Testis (tissue), 3 donors: ENCODE measurements around the gene GTPBP2. TPM values are rescaled to one million over a fixed set of nuclear protein-coding genes. Genes with fewer than 3 reads are reported as not detected.
"Not testable (repeated sequence)": the region's sequence is repeated elsewhere in the genome, so short reads cannot be mapped to it uniquely, and the experiment has no call there.

Experiments used
- DNase-seq: peaks from one replicate; pipeline ENCODE4 v3.0.0-alpha.2; 2019
- H3K27ac ChIP-seq, 2 donors: fragments of 200-600 bp; sonication (generic); one replicate each; pipeline ENCODE4 v1.5.1; 2019
- H3K27me3 ChIP-seq: fragments of 200-600 bp; sonication (generic); one replicate; pipeline ENCODE4 v1.5.1; 2019
- H3K36me3 ChIP-seq: fragments of 200-600 bp; sonication (generic); one replicate; pipeline ENCODE4 v1.5.1; 2017; ENCODE audit warnings: low read depth; ENCODE audit errors: missing control alignments
- H3K4me1 ChIP-seq: fragments of 200-600 bp; sonication (generic); one replicate; pipeline ENCODE4 v1.5.1; 2019
- H3K4me3 ChIP-seq, 2 donors: fragments of 200-600 bp; sonication (generic); one replicate each; pipeline ENCODE4 v1.5.1; 2017 to 2019
- H3K9me3 ChIP-seq: fragments of 200-600 bp; sonication (generic); one replicate; pipeline ENCODE4 v1.5.1; 2017
- CTCF ChIP-seq, 3 experiments: fragments of 450-650 bp in 2 of 3; fragments of 200-600 bp in 1 of 3; sonication (generic) in 1 of 3; IDR thresholded peaks; one replicate each; pipeline ENCODE4 v1.5.1; 2016 to 2019; ENCODE audit warnings: antibody characterized with exemption in 3 of 3, mild to moderate bottlenecking in 2 of 3, moderate library complexity in 1 of 3
- POLR2A ChIP-seq: fragments of 450-650 bp; IDR thresholded peaks from one replicate; pipeline ENCODE4 v1.6.1; 2017; ENCODE audit warnings: antibody characterized with exemption, mild to moderate bottlenecking, moderate library complexity
- WGBS, 2 donors: methylation state at CpG; one replicate each; pipeline ENCODE4 v1.1.5; 2018; 5-methylcytosine and 5-hydroxymethylcytosine counted together
- intact Hi-C: fragments of 100-400 bp; cut with DNase I; formaldehyde crosslinking; loops from one replicate; pipeline ENCODE4 v1.15.1; 2023; ENCODE audit warnings: low total_unique reads
- polyA plus RNA-seq: library from polyadenylated mRNA; stranded (reverse); fragments of 350-450 nt; fragmentation: Illumina TruSeq; extraction: RNeasy Lipid Tissue Mini Kit (QIAGEN cat#74804); gene quantifications from one replicate; pipeline ENCODE4 v1.2.3, GENCODE V29; 2014; ENCODE audit warnings: low read depth, low replicate concordance; ENCODE audit not compliant: insufficient read depth
- total RNA-seq, 2 donors: library from RNA; depleted of rRNA; stranded (reverse); fragments of >200 nt; gene quantifications; one replicate each; pipeline ENCODE4 v1.2.3, GENCODE V29; 2016

Gene GTPBP2
- total and polyA plus RNA-seq, 3 donors from 2014 or later: 59.0 to 64.7 (median 59.5) TPM

- Histone ChIP-seq H3K4me3 (no peak overlapping the region), H3K27me3 (no peaks in the 10 kb centered on the region), H3K9me3 (no peaks in the 10 kb centered on the region), H3K27ac (peak overlapping the region in 1 of 2 donors; percentile 20), H3K36me3 (no peaks in the 10 kb centered on the region), H3K4me1 (peaks cover 36% of the 10 kb centered on the region)
- intact Hi-C loops: loop anchor here (10.0 kb wide), 2 partner anchors 96 to 406 kb away; no protein-coding TSS in a partner anchor
- no peak for TF ChIP-seq POLR2A
- TF ChIP-seq CTCF (IDR thresholded peaks at IDR 0.05): peak in 1 of 3 experiments; percentile 22
- peak; percentile 58 for DNase-seq
- 37 to 52% methylated on average over 12 to 17 of the region's 17 CpGs for WGBS, 2 donors
These were observed 39.3 kb upstream of the GTPBP2 start for GRCh38 chr6:43668151-43669028.

- peak; percentile 57 to 86 (median 85) for TF ChIP-seq CTCF (IDR thresholded peaks at IDR 0.05)
- no peak for TF ChIP-seq POLR2A
- Histone ChIP-seq H3K27me3 (no peaks in the 10 kb centered on the region), H3K4me1 (peaks cover 35% of the 10 kb centered on the region), H3K27ac (no peak overlapping the region), H3K9me3 (no peaks in the 10 kb centered on the region), H3K4me3 (no peak overlapping the region), H3K36me3 (no peaks in the 10 kb centered on the region)
- intact Hi-C loops: loop anchor here (10.0 kb wide), 2 partner anchors 97 to 407 kb away; no protein-coding TSS in a partner anchor
- DNase-seq: peak; percentile 85
- 25 to 27% methylated on average over 11 to 16 of the region's 16 CpGs for WGBS, 2 donors
These were observed 38.4 kb upstream of the GTPBP2 start for GRCh38 chr6:43667245-43668150.

- no peak for DNase-seq
- 58 to 61% methylated on average over 11 to 13 of the region's 13 CpGs for WGBS, 2 donors
- Histone ChIP-seq H3K9me3 (no peaks in the 10 kb centered on the region), H3K27ac (no peak overlapping the region), H3K4me3 (no peak overlapping the region), H3K27me3 (no peaks in the 10 kb centered on the region), H3K4me1 (peaks cover 34% of the 10 kb centered on the region), H3K36me3 (no peaks in the 10 kb centered on the region)
- no peak for TF ChIP-seq POLR2A
- intact Hi-C loops: loop anchor here (10.0 kb wide), 2 partner anchors 98 to 408 kb away; no protein-coding TSS in a partner anchor
These were observed 37.3 kb upstream of the GTPBP2 start for GRCh38 chr6:43666196-43666920.

- intact Hi-C loops: loop anchor here (10.0 kb wide), 2 partner anchors 99 to 409 kb away; no protein-coding TSS in a partner anchor
- no peak for TF ChIP-seq POLR2A
- TF ChIP-seq CTCF (IDR thresholded peaks at IDR 0.05): no peak
- Histone ChIP-seq H3K4me3 (no peak overlapping the region), H3K9me3 (no peaks in the 10 kb centered on the region), H3K27ac (no peak overlapping the region), H3K27me3 (no peaks in the 10 kb centered on the region), H3K36me3 (no peaks in the 10 kb centered on the region), H3K4me1 (peaks cover 31% of the 10 kb centered on the region)
- 60 to 96% methylated on average over 1 of the region's 1 CpG for WGBS, 2 donors
- DNase-seq: no peak
These were observed 36.3 kb upstream of the GTPBP2 start for GRCh38 chr6:43665376-43665775.

- not testable (repeated sequence) for H3K4me1 ChIP-seq, DNase-seq, H3K27me3 ChIP-seq, H3K36me3 ChIP-seq, H3K27ac ChIP-seq, H3K9me3 ChIP-seq, H3K4me3 ChIP-seq
- intact Hi-C loops: loop anchor here (10.0 kb wide), 2 partner anchors 102 to 412 kb away; no protein-coding TSS in a partner anchor
- WGBS, 2 donors: 92 to 95% methylated on average over 5 of the region's 5 CpGs
These were observed 33.9 kb upstream of the GTPBP2 start for GRCh38 chr6:43662948-43663347.
